Right kidney (tissue), 1 donor: ENCODE data around the gene SYT2.

Experiments used
- DNase-seq: peaks from one replicate; pipeline ENCODE4 v3.0.0-alpha.2; 2016

SYT2 gene

DNA sequence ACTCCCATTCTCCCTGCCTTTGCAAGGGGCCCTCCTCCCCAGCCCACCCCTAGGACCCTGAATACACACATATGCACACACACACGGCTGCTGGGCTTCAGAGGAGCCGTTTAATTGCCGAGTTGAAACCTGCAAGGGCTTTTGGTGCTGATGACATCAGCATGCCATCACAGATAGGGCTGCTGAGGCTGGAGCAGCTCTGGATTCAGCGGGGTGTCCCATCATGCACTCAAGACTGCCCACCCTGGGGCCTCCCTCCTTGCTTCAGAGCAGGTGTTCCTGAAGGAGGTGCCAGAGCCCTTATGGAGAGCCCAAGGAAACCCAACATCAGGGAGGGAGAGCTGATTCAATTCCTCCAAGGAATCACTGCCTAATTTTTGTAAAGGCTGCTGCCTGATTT is 5.7 kb downstream of the SYT2 start:
- no peak for DNase-seq

DNA sequence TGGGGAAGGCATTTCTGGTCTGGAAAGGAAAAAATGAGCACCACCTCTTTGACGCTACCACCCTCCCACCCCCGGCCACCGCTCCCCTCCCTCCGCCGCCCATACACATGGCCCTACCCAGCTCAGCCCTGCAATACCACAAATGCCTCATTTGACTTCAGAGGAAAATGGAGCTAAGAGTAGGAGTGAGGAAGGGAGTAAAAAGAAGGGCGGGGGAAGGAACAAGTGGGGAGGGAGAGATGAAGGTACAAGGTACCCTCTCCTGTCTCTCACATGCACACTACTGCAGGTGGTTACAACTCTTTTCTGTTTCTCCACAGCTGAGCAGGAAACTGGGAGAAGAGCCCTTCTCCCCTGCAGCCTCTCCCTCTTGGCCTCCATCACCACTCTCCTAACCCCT is 7.1 kb downstream of the SYT2 start:
- no peak for DNase-seq

DNA sequence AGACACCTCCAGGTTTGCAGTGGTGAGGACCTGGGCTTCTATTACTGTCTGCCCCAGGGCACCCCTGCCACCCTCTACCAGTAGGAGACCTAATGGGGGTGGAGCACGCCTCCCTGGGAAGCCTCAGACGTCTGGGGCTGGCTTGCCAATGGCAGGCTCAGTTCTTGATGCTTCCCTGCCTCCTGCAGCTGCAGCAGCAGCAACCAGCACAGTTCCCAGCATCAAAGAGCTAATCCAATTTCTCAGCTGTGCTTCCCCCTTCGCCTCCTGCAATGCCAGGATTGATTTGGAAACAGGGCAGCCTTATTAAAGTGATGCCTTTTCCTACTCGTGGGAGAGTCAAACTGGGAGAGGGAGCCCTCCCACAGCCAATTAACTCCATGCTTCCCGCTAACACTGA is 8.2 kb downstream of the SYT2 start:
- DNase-seq = no peak

DNA sequence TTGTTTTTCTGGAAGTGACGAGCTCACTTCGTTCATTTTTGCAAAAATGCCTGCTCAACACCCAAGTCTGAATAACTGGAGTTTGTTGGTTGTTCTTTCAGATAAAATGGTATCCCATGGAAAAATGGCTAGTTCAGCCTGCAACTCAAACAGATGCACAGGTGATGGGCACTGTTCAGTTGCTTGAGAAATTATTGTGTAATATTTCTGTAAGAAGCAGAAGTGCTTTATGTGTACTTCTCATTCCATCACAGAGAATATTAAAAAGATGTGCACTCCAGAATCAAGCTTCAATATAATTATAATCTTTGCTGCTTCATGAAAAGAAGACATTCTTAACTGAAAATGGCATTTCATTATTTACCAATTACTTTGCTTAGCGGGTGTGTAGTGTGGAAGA is 9.1 kb downstream of the SYT2 start:
- DNase-seq = no peak

DNA sequence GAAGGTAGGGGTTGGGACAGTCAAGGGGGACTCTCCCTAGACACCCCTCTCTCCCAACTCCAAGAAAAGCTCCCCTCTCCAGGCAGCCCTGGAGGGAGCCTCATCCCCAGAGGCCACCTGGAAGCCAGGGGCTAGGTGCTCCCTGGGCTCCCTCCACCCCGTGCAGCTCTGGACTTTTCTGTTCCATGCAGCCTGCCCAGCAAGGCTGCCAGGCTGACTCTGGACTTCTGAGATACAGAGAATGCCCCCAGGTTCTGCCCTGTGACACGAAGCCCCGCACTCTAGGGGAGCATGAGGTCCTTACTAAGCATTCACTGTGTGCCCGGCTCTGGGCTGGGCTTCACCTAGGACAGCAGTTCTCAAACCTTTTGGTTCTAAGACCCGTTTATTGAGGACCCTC is 10.2 kb downstream of the SYT2 start:
- DNase-seq = no peak

DNA sequence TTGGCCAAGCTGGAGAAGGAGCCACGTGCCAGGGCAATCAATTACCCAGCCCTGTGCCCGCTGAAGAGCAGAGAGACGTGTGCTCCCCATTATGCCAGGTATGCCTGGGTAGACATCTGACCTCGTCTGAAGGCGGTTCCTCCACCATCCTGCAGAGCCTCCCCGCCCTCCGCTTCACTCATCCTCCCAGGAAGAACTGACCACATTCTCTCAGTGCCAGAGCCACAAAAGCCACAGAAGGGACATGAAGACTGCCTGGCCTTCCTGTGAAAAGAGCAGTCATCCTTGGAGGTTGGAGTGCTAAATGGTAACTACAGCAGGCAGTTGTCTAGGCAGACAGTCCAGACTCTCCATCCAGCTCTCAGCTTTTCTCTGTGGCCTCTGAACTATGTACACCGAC is 12.0 kb downstream of the SYT2 start:
- no peak for DNase-seq

DNA sequence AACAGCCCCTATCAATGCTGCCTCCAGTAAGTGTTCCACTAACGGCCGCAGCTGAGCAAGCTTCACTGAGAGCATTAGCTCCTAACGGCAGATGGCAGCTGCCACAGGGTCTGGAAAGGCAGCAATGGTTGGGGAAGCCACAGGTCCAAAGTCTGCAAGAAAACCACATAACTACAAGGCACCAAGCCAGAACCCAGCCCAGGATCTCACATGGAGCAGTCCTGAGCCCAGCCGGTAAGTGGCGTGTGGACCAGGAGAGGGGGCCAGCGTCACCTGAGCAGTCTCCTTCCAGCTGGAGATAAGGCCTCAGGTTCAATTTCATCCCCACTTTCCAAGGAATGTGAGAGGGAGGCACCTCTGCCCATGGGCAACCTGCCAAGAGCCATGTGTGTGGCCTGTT is 13.2 kb downstream of the SYT2 start:
- DNase-seq = no peak

DNA sequence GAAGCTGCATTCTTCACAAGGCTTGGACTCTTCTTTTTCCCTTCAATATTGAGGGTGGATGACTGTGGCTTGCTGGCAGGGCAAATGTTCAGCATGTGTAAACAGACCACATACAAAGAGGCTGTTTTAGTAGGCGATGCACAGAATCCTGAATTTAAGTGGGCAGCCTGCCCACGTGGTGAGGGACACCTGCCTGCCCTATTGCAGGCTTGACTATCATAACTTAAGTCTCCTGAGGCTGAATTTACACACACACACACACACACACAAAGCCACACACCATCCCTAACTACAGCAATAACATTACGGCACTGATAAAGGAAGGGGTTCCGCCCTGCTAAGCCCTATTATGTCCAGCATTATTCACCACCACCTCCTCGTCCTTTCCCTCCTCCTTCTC is 15.9 kb downstream of the SYT2 start:
- no peak for DNase-seq

DNA sequence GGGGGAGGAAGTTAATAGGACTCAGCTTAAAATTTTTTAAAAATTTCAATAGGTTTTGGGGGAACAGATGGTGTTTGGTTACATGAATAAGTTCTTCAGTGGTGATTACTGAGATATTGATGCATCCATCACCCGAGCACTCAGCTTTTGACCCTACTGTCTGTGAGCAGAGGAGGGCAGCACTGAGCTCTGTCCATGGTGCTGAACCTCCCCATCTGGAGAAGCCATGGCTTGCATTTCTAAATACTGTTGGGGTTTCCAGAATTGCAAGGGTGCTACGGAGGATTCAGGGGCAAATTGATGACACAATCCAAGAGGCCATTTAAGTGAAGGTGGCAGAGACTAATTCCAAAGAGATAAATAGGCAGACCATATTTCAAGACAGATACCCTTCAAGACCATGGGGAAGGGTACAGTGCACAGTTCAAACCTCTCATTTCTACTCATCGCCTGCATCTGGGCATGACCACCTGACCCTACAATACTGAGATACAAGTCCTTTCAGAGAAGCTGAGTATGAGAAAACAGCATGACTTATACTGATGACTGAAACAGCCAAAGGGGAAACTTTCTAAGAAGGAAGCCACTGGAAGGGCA is 17.2 kb downstream of the SYT2 start:
- peak; percentile 43 for DNase-seq

DNA sequence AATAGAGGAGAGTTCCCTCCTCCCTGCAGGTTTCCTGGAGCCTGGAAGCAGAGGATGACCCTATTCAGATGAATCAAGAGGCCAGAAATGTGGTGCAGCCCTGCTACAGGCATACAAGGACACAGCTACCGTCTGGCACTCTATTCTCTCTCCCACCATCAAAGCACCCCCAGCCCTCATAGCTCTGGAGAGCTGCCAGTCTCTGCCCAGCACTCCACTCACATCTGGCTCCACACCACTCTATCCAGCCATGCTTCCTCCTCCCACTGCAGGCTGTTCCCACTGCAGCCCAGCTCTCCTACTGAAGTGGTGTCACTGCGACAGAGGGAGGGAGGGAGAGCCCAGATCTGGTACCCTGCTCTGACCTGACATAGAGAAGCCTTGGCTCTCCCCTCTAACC is 18.4 kb downstream of the SYT2 start:
- DNase-seq = no peak

DNA sequence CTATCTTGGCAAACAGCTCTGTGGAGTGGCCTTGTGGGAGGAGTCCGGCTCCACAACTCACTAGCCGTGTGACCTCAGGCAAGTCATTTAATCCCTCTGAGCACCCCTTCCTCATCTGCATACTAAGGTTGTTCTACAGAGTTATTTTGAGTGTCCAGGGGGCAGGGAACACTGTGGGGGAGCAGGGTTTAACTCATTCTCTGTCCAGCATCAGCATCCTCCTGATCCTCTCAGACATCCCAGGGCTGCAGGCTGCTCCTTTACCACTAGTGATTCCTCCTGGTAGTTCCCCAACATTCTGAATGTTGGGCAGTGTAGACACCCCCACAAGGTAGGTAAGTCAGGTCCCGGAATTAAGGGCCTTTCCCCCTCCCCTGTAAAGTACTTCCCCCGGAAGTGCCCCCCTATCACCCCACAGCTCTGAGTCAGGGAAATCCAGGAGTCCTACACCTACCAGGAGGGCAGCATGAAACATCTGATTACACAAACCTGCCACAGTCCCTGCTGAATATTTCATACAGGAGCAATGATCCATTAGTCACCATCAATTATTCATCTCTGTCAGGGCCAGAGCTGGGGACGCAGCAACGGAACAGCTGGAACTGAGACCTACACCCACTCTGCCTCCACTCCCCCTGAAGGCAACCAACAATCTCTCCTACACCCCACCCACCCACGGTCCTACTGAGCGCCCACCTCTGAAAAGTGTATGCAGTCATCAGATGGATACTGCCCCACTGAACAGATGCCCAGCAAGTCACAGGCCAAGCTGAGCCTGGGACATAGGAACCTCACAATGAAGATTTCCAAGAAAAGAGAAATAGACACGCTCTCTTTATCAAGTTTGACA is 20.5 kb downstream of the SYT2 start:
- no peak for DNase-seq

DNA sequence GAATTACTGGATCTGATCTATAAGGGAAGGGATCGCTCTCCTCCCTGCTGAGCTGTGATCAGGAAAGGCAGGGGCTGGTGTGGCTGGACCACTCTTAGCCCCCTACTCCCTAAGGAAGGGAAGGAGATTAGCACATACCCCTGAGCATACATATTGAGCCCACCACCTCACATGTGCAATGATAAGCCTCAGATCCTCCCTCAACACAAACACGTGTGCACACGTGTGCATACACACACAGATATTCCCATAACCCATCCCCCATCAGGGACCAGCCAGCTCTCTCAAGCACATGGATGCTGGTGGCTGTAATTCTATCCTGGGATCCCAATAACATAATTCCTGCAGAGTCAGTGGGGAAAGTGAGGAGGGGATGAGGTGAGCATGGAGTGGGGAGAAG is 21.2 kb downstream of the SYT2 start:
- no peak for DNase-seq

DNA sequence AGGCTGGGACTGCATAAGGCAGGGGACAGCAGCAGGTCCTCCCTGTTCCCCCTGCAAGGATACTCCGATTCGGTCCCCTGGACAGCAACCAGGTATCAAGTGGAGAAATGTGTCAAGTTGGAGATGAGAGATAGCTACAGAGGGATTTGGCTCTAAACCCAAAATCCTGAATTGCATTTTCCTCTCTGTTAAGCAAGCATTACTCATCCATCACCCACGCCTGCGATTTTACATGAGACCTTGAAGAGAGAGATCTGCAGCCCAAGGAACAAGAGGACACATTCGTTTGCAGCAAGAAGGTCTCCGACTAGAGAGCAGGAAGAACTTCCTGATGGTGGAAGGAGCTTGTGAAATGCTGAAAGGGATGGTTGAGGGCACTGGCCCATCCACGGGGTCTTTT is 21.9 kb downstream of the SYT2 start:
- DNase-seq = no peak

DNA sequence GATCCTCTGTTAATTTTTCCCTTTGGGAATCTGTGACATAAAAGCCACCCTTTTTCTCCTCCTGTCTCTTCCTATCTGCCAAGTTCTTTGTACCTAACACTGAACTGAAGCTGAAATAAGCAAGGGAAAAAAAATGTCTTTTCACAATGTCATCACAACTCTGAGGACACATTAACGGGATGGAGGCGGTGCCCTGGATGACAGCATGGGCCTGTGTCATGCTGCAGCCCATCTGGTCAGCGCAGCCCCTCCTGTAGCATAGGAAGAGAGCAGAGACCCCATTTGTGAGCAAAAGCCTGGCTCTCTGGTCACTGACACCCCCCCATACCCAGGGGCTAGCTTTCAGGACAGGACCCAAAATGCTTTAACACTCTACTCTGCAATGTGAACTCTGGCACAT is 22.5 kb downstream of the SYT2 start:
- no peak for DNase-seq

DNA sequence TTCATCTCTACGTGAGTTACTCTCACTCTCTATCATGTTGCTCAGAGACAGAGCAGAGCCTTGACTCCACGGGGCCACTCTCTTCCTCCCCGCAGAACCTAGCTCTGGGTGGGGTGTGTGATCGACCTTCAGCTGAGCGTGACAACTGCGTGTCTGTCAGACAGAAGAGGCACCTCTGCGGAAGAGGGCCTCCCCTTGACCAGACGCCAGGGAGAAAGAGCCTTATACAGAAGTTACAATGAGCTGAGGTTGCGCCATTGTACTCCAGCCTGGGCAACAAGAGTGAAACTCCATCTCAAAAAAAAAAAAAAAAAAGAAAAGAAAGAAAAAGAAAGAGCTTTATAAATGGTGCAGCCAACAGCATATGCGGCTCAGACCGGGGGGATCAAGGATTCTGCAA is 22.9 kb downstream of the SYT2 start:
- no peak for DNase-seq

DNA sequence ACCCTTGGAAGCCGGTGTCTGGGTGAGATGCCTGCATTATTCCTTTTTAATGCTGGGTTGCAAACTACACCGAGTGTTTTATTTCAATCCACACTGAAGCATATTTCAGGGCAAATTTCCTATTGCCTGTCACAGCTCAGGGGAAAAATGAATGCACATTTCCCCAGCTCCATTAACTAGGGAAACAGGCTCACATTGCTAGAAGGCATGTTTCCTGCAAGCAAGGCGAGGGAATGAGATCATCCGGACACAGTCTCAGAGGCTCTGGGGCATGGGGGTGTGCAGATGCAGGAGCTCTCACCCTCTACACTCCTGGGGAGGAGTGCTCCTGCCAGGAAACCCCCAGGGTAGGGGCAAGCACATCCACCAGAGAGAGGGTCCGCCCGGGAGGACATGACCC is 24.6 kb downstream of the SYT2 start:
- DNase-seq = no peak

DNA sequence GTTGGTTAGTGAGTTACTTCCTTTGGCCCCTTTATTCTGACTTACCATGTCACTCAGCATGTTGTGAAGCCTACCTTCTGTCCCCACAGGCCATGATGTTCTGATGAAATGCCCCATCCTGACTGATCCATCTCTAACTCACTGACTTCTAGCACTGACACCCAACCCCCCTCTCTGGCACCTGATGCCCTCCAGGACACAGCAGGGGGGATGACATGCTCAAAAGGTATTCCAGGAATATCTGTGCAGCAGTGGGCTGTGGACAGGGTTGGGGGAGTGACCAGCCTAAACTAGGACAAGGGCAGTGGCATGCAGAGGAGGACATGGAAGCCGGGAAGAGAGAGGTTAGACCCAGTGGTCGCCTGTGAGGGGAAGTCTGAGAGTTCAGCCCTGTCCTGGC is 25.5 kb downstream of the SYT2 start:
- no peak for DNase-seq

DNA sequence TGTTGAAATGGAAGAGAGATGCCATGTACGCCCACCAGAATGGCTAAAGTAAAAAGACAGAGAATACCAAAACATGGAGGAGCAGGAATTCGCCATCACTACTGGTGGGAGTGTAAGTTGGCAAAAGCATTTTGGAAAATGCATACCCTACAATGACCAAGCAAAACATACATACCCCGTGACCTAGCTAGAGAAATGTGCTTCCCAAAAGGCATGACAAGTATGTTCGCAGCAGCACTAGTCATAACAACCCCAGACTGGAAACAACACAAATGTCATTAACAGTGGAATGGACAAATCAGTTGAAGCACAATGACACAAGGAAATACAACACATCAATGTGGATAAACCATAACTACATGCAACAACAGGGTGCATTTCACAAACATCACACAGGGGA is 27.2 kb downstream of the SYT2 start:
- no peak for DNase-seq

DNA sequence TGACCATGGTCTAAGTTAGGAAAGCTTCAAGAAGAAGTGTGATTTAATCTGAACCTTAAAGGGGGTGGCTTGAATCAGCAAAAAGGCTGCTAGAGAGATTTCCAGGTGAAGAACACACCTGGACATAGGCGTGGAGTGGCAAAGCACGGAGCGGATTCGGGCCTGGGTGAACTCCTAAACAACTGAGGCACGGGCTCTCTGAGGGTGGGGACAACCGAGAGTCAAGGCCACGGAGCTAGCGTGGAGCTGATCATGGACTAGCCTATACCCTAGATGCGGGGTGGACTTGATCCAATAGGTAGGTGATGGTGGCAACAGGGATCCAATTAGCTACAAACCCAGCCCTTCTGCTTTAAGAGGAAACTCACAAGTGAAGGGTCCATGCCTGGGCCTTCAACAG is 27.8 kb downstream of the SYT2 start:
- no peak for DNase-seq

DNA sequence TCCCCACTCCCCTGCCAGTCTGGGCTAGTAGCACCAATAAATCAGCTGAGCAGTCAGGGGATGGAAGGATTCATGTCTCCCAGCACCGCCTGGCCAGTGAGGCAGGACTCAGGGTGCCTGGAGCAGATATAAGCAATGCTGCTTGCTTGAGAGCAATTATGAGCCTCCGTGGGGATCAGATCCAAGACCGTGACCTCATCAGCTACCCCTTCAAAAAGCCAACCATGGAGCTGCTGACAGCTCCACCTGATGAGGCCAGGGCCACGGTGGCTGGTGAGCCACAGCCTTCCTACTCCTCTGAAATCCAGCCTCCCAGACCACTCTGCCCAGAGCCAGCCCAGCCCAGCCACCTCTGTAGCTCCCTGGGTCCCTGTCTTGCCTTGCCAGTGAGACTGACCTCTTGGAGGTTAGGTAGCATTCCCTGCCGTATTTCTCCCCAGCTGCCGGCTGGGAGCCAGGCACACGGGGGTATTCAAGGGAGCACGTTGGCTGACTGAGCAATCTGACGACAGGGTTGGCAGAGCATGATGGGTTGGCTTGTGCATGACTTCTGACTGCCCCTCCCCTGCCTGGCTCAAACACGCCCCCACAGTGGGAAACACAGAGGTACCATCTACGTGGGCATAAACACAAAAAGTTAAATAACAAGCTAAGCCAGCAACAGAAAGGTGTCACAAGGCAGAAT is 28.4 kb downstream of the SYT2 start:
- no peak for DNase-seq

DNA sequence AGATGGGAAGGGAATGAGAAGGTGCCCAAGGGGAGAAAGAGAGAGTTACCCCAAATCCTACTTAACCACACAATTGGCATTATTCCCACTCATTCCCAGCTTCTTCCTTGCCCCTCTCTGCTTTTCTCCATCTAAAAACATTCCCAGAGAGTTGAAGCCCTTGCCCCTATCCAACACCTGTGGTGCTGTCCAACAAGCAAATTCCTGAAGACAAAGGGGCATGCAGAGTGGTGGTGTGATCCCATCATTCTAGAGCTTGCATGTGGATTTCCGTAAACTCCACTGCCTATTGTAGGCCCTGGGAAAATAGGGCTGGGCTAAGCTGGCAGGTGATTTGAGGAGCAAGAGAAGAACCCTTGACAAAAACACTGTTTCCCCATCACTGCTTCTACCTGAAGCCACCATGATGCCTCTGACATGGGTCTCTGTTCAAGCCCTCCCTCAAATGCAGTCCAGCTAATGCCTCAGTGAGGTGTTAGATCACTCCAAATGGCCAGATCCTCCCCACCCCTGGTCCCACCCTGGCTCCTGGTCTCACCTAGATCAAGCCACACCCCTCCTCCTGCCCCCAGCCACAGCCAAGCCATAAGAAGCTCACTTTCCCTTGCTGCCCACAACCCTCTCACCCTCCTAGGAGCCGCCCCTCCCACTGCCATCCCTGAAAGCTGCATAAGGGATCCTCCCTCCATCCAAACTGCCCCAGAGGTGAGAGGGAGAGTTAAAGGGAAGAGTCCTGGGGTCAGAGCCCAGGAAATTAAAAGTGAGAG is 29.5 kb downstream of the SYT2 start:
- no peak for DNase-seq

DNA sequence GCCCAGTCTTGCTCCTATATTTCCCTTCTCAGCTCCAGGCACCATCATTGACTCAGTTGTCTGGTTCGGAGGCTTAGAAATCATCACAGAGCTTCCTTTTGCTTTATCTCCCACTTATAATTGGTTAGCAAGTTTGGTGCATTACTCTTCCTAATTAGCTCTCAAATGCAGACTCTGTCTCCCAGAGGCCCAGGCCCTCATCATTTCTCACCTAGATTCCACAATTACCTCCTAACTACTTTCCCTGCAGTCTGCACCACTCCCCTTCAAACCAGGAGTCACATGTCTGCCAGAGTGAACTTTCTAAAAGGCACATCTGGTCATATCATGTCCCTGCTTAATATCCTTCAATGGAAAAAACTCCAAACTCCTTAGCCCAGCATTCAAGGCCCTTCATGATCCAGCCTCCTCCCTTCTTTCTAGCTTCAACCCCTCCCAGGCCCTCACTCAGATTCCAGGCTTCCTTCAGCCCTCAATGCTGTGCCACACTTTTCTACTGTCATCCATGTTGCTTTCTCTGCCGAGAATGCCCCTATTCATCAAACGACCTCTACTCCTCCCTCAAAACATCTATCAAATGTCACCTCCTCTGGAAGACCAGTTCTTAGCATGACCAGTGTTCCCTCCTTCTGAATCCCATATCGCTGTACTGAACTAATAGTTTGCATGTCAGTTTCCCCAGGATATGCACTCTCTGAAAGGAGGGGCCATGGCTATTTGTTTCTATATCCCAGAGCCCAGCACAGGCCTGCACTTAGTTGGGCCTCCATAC is 30.7 kb downstream of the SYT2 start:
- no peak for DNase-seq
